Measurements from ENCODE around the gene MYH14. TPM values are rescaled to one million over a fixed set of nuclear protein-coding genes. Genes with fewer than 3 reads are reported as not detected.
A peak's percentile ranks its signal among the peaks of the same experiment; 100 is the strongest.

MYH14 gene
- total and polyA plus RNA-seq, 9 of the 15 experiments (the other 6 are each of a cell fraction or from before 2014, with no cell fraction given) = 0.04 to 0.86 (median 0.19) TPM; not detected in 2

GRCh38 chr19:50315773-50316448 lies 112.5 kb downstream of the MYH14 start (continued):
- TF ChIP-seq CTCF (IDR thresholded peaks at IDR 0.05 in 2 of 3, conservative IDR thresholded peaks at IDR 0.05 in 1 of 3; ENCODE audit: insufficient read depth in 2 of 3, low read depth in 1 of 3, low read length in 3 of 3) = peak in 2 of 3 experiments; percentile 21 to 34; a peak in 1 of 6 replicates
- TF ChIP-seq ARID1B (IDR thresholded peaks at IDR 0.05) = peak; percentile 44
- peak; percentile 8; the same call in 1 of the 2 replicates for TF ChIP-seq USF2 (CRISPR knock-in tag; IDR thresholded peaks at IDR 0.05)
- no peak for TF ChIP-seq ARID4B (CRISPR knock-in tag; IDR thresholded peaks at IDR 0.05)
- TF ChIP-seq AFF1 (IDR thresholded peaks at IDR 0.05; ENCODE audit: low read depth in 1 of 2, partially characterized antibody in 2 of 2) = peak in 1 of 2 experiments; percentile 79
- TF ChIP-seq ELF4 (CRISPR knock-in tag; IDR thresholded peaks at IDR 0.05) = 0 out of 2 replicates have a peak, but pooled peaks have one; percentile 45
- no peak for TF ChIP-seq POLR3A (IDR thresholded peaks at IDR 0.05; ENCODE audit: borderline replicate concordance, extremely low read depth, insufficient read depth, insufficient read length)
- peak; percentile 75 to 89 for TF ChIP-seq SRF (CRISPR knock-in tag; IDR thresholded peaks at IDR 0.05)
- peak; percentile 99 for TF ChIP-seq MCM2 (IDR thresholded peaks at IDR 0.05; ENCODE audit: low read depth)
- TF ChIP-seq CHD1 (IDR thresholded peaks at IDR 0.05; ENCODE audit: low read length) = no peak
- no peak for TF ChIP-seq SNRNP70 (optimal IDR thresholded peaks at IDR 0.05; ENCODE audit: low read depth, low read length)
- TF ChIP-seq NFRKB (IDR thresholded peaks at IDR 0.05; ENCODE audit: low read depth) = peak; percentile 48; the same call in 1 of the 2 replicates
- no peak for TF ChIP-seq BDP1 (IDR thresholded peaks at IDR 0.05; ENCODE audit: insufficient read depth, insufficient read length)
- peak; percentile 42 for TF ChIP-seq POLR2B (IDR thresholded peaks at IDR 0.05; ENCODE audit: low read depth, partially characterized antibody)

Data from K562 (cell line).